Cardiac muscle cell (in vitro differentiated cells and primary cell): ENCODE data around the gene BRICD5. TPM values are rescaled to one million over a fixed set of nuclear protein-coding genes. Genes with fewer than 3 reads are reported as not detected.

Experiments
- DNase-seq, 2 donors: peaks; one replicate each; pipeline versions ENCODE4 v3.0.0 to v3.0.0-alpha.2; 2010 to 2017; ENCODE audit warnings: low read depth in 1 of 2, low spot score in 1 of 2
- H3K27ac ChIP-seq: fragments of 200-600 bp; sonication (generic); 2 replicates; pipeline ENCODE4 v1.5.1; 2016
- H3K27me3 ChIP-seq: fragments of 200-600 bp; sonication (generic); 2 replicates; pipeline ENCODE4 v1.6.0; 2016; ENCODE audit warnings: control low read depth
- H3K36me3 ChIP-seq: fragments of 200-600 bp; sonication (generic); 2 replicates; pipeline ENCODE4 v1.5.1; 2016; ENCODE audit warnings: control low read depth
- H3K4me1 ChIP-seq: fragments of 200-600 bp; sonication (generic); 2 replicates; pipeline ENCODE4 v1.8.1; 2017; ENCODE audit warnings: low read depth, mild to moderate bottlenecking, mixed run types
- H3K4me3 ChIP-seq: fragments of 200-600 bp; sonication (generic); 2 replicates; pipeline ENCODE4 v1.5.1; 2016; ENCODE audit warnings: mild to moderate bottlenecking
- H3K9me3 ChIP-seq: fragments of 200-600 bp; sonication (generic); 2 replicates; pipeline ENCODE4 v1.5.1; 2017; ENCODE audit warnings: low read depth, mild to moderate bottlenecking, control low read depth
- CTCF ChIP-seq: IDR thresholded peaks from 2 replicates; pipeline ENCODE4 v1.5.1; 2012; ENCODE audit warnings: low read depth, mild to moderate bottlenecking, low read length
- polyA plus RNA-seq: library from polyadenylated mRNA; unstranded; fragments of >200 nt; fragmentation: Nextera tagmentation; extraction: Ambion mirVana; gene quantifications from 2 replicates; pipeline ENCODE4 v1.2.1, GENCODE V29; 2016
- total RNA-seq: library from RNA; depleted of rRNA; stranded (reverse); fragments of >200 nt; gene quantifications from 2 replicates; pipeline ENCODE4 v1.2.3, GENCODE V29; 2016

Gene BRICD5
- total and polyA plus RNA-seq, 2 experiments from 2014 or later, result 21.8 to 24.6 TPM

GRCh38 chr16:2181952-2182351, 28.7 kb downstream of the BRICD5 start:
- no peak overlapping the region for H3K27ac ChIP-seq
- peaks cover 3% of the 10 kb centered on the region for H3K36me3 ChIP-seq
- no peaks in the 10 kb centered on the region for H3K4me1 ChIP-seq
- TF ChIP-seq CTCF, result no peak
- DNase-seq, result no peak
- H3K4me3 ChIP-seq, result no peak overlapping the region
- H3K27me3 ChIP-seq, result no peaks in the 10 kb centered on the region
- no peaks in the 10 kb centered on the region for H3K9me3 ChIP-seq

GRCh38 chr16:2180962-2181923, 29.4 kb downstream of the BRICD5 start:
- H3K9me3 ChIP-seq, result no peaks in the 10 kb centered on the region
- no peak for TF ChIP-seq CTCF
- H3K4me3 ChIP-seq, result no peak overlapping the region
- DNase-seq, result no peak
- peaks cover 3% of the 10 kb centered on the region for H3K36me3 ChIP-seq
- H3K4me1 ChIP-seq, result no peaks in the 10 kb centered on the region
- no peak overlapping the region for H3K27ac ChIP-seq
- H3K27me3 ChIP-seq, result no peaks in the 10 kb centered on the region

- no peaks in the 10 kb centered on the region for H3K9me3 ChIP-seq
- no peak for DNase-seq
- peaks cover 10% of the 10 kb centered on the region for H3K36me3 ChIP-seq
- no peak for TF ChIP-seq CTCF
- H3K4me1 ChIP-seq, result no peaks in the 10 kb centered on the region
- no peak overlapping the region for H3K27ac ChIP-seq
- H3K27me3 ChIP-seq, result no peaks in the 10 kb centered on the region
- no peak overlapping the region for H3K4me3 ChIP-seq
Observed at GRCh38 chr16:2180461-2180860, 30.2 kb downstream of the BRICD5 start.

- H3K9me3 ChIP-seq, result no peaks in the 10 kb centered on the region
- no peak overlapping the region for H3K27ac ChIP-seq
- TF ChIP-seq CTCF, result no peak
- peaks cover 12% of the 10 kb centered on the region for H3K36me3 ChIP-seq
- no peaks in the 10 kb centered on the region for H3K27me3 ChIP-seq
- no peaks in the 10 kb centered on the region for H3K4me1 ChIP-seq
- DNase-seq, result no peak
- no peak overlapping the region for H3K4me3 ChIP-seq
Observed at GRCh38 chr16:2179576-2179975, 31.1 kb downstream of the BRICD5 start.

GRCh38 chr16:2179107-2179501, 31.6 kb downstream of the BRICD5 start:
- H3K4me1 ChIP-seq, result no peaks in the 10 kb centered on the region
- H3K27me3 ChIP-seq, result no peaks in the 10 kb centered on the region
- H3K36me3 ChIP-seq, result peaks cover 16% of the 10 kb centered on the region
- no peak for TF ChIP-seq CTCF
- DNase-seq, result no peak
- H3K27ac ChIP-seq, result no peak overlapping the region
- H3K4me3 ChIP-seq, result no peak overlapping the region
- H3K9me3 ChIP-seq, result no peaks in the 10 kb centered on the region
